Fibroblast of upper back skin (primary cell): ENCODE results near the gene TXLNG.

Experiments
- DNase-seq: peaks from one replicate; pipeline ENCODE4 v3.0.0-alpha.2; 2013

TXLNG gene

GRCh38 chrX:16839219-16839851, 53.1 kb downstream of the TXLNG start:
- peak; percentile 56 for DNase-seq

GRCh38 chrX:16839852-16840460, 53.7 kb downstream of the TXLNG start:
- peak; percentile 76 for DNase-seq

GRCh38 chrX:16842684-16843083, 56.4 kb downstream of the TXLNG start:
- no peak for DNase-seq

- DNase-seq, result no peak
These were observed 57.1 kb downstream of the TXLNG start for GRCh38 chrX:16843208-16843909.

- no peak for DNase-seq
These were observed 59.4 kb downstream of the TXLNG start for GRCh38 chrX:16845686-16846085.

GRCh38 chrX:16848541-16848940, 62.3 kb downstream of the TXLNG start:
- no peak for DNase-seq

- no peak for DNase-seq
These were observed 65.2 kb downstream of the TXLNG start for GRCh38 chrX:16851421-16851820.

- DNase-seq, result no peak
These were observed 65.6 kb downstream of the TXLNG start for GRCh38 chrX:16851827-16852226.

- DNase-seq, result no peak
These were observed 66.4 kb downstream of the TXLNG start for GRCh38 chrX:16852617-16853179.

- no peak for DNase-seq
These were observed 67.3 kb downstream of the TXLNG start for GRCh38 chrX:16853537-16853936.

GRCh38 chrX:16855363-16856075, 69.3 kb downstream of the TXLNG start:
- DNase-seq, result no peak

- peak; percentile 42 for DNase-seq
These were observed 69.8 kb downstream of the TXLNG start for GRCh38 chrX:16856076-16856404.

- no peak for DNase-seq
These were observed 70.5 kb downstream of the TXLNG start for GRCh38 chrX:16856744-16857143.

GRCh38 chrX:16862829-16863228, 76.6 kb downstream of the TXLNG start:
- DNase-seq, result no peak

GRCh38 chrX:16867947-16868346, 81.7 kb downstream of the TXLNG start:
- DNase-seq, result no peak

GRCh38 chrX:16868920-16869319, 82.7 kb downstream of the TXLNG start:
- DNase-seq, result no peak

GRCh38 chrX:16869393-16870094, 83.3 kb downstream of the TXLNG start:
- peak; percentile 20 for DNase-seq

GRCh38 chrX:16870095-16870861, 84.0 kb downstream of the TXLNG start, which contains the start of gene RBBP7:
Gene RBBP7 (minus strand): TSS chrX:16870362. CDS start chrX:16870053, 309 bp downstream.
- DNase-seq, result peak; percentile 90

- DNase-seq, result no peak
These were observed 84.9 kb downstream of the TXLNG start for GRCh38 chrX:16870862-16871815.

GRCh38 chrX:16873106-16873505, 86.8 kb downstream of the TXLNG start:
- no peak for DNase-seq
